ENCODE results near the gene CD93.

DNA sequence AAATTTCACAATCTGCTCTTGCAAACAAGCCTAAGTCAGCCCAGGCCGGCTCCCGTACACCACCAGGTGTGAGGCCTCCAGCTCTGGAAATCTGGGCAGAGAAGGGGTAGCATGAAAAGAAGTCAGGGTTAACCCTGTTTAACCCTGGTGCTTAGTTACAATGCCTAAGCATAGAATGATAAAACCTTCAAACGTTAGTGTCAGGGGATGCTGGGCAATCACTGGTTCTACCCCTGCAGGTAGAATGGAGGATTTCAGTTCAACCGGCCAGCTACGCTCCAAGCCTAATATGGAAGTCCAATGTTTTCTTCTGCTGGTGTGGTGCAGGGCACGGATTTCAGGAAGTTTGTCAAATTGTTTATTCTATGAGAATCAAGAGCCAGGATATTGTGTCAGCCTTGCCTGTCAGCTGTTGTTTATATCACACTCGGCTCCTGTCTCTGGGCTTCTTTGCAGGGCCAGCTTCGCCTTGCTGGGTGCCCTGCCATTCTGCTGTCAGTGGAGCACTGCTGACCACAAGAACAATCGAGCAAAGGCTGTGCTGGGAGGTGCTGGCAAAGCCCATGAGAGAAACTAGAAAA is 20.2 kb upstream of the CD93 start:
- TF ChIP-seq, protein P1, sequence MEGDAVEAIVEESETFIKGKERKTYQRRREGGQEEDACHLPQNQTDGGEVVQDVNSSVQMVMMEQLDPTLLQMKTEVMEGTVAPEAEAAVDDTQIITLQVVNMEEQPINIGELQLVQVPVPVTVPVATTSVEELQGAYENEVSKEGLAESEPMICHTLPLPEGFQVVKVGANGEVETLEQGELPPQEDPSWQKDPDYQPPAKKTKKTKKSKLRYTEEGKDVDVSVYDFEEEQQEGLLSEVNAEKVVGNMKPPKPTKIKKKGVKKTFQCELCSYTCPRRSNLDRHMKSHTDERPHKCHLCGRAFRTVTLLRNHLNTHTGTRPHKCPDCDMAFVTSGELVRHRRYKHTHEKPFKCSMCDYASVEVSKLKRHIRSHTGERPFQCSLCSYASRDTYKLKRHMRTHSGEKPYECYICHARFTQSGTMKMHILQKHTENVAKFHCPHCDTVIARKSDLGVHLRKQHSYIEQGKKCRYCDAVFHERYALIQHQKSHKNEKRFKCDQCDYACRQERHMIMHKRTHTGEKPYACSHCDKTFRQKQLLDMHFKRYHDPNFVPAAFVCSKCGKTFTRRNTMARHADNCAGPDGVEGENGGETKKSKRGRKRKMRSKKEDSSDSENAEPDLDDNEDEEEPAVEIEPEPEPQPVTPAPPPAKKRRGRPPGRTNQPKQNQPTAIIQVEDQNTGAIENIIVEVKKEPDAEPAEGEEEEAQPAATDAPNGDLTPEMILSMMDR (IDR thresholded peaks at IDR 0.05; ENCODE audit: low read depth, low read length), result no peak
- TF ChIP-seq EZH2phosphoT487 (IDR thresholded peaks at IDR 0.05; ENCODE audit: low read depth), result no peak

Data from OCI-LY3 (cell line).